ENCODE results near the gene ZNF726. TPM values are rescaled to one million over a fixed set of nuclear protein-coding genes. Genes with fewer than 3 reads are reported as not detected.
"Not testable (repeated sequence)": the region's sequence is repeated elsewhere in the genome, so short reads cannot be mapped to it uniquely, and the experiment has no call there.

The ZNF726 gene
- total RNA-seq, 4 donors from 2014 or later = 0.33 TPM; not detected in 3

GRCh38 chr19:23925285-23925684 is 10.6 kb downstream of the ZNF726 start:
- intact Hi-C loops (cut with DNase I; ENCODE audit: low total_unique reads) (no loop called here), in situ Hi-C loops (cut with MboI; ENCODE audit: low sequenced_read_pairs in 4 of 4) (no loop called here)
- H3K4me3 ChIP-seq = no peak overlapping the region
- no peak overlapping the region for H3K27ac ChIP-seq
- ATAC-seq = no peak
- no peaks in the 10 kb centered on the region for H3K9me3 ChIP-seq
- H3K4me1 ChIP-seq = no peaks in the 10 kb centered on the region
- TF ChIP-seq CTCF (IDR thresholded peaks at IDR 0.05 in 4 of 5, conservative IDR thresholded peaks at IDR 0.05 in 1 of 5) (no peak), POLR2A (IDR thresholded peaks at IDR 0.05) (no peak)
- no peak for DNase-seq
- no peaks in the 10 kb centered on the region for H3K36me3 ChIP-seq
- no peaks in the 10 kb centered on the region for H3K27me3 ChIP-seq

DNA sequence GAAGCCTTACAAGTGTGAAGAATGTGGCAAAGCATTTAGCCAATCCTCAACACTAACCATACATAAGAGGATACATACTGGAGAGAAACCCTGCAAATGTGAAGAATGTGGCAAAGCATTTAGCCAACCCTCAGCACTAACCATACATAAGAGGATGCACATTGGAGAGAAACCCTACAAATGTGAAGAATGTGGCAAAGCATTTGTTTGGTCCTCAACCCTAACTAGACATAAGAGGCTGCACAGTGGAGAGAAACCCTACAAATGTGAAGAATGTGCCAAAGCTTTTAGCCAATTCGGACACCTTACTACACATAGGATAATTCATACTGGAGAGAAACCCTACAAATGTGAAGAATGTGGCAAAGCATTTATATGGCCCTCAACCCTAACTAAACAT is 18.2 kb downstream of the ZNF726 start:
- ATAC-seq = no peak
- DNase-seq = no peak
- Histone ChIP-seq H3K27me3 (no peaks in the 10 kb centered on the region), H3K27ac (no peak overlapping the region), H3K4me3 (no peak overlapping the region), H3K9me3 (no peaks in the 10 kb centered on the region), H3K36me3 (no peaks in the 10 kb centered on the region), H3K4me1 (no peaks in the 10 kb centered on the region)
- in situ Hi-C loops (cut with MboI; ENCODE audit: low sequenced_read_pairs in 4 of 4) (no loop called here), intact Hi-C loops (cut with DNase I; ENCODE audit: low total_unique reads) (no loop called here)
- TF ChIP-seq CTCF (IDR thresholded peaks at IDR 0.05 in 4 of 5, conservative IDR thresholded peaks at IDR 0.05 in 1 of 5) (no peak), POLR2A (IDR thresholded peaks at IDR 0.05) (no peak)

DNA sequence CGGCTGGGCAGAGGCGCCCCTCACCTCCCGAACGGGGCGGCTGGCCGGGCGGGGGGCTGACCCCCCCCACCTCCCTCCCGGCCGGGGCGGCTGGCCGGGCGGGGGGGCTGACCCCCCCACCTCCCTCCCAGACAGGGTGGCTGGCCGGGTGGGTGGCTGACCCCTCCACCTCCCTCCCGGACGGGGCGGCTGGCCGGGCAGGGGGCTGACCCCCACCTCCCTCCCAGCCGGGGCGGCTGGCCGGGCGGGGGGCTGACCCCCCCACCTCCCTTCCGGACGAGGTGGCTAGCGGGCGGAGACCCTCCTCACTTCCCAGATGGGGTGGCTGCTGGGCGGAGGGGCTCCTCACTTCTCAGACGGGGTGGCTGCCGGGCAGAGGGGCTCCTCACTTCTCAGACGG is 22.3 kb downstream of the ZNF726 start:
- H3K4me1 ChIP-seq; H3K9me3 ChIP-seq; H3K36me3 ChIP-seq; in situ Hi-C loops (cut with MboI; ENCODE audit: low sequenced_read_pairs in 4 of 4); H3K27me3 ChIP-seq; DNase-seq; H3K4me3 ChIP-seq; H3K27ac ChIP-seq; ATAC-seq; intact Hi-C loops (cut with DNase I; ENCODE audit: low total_unique reads): not testable (repeated sequence)

DNA sequence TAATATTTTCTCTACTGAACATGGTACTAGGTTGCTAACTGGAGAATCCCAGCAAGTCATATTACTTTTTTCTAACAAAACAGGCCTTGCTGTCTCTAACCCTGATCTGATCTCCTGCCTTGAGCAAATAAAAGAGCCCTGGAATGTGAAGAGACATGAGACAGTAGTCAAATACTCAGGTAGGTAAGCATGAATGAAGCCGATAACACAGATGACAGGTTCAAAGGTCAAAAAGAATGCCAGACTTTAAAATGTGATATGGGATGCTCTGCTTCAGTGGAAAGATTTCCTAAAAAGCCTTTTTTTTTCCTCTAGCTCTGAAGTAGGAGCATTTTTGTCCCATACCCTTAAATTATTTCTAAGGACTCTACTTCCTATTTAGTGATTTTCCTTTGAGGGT is 28.7 kb downstream of the ZNF726 start:
- TF ChIP-seq CTCF (IDR thresholded peaks at IDR 0.05 in 4 of 5, conservative IDR thresholded peaks at IDR 0.05 in 1 of 5) (no peak), POLR2A (IDR thresholded peaks at IDR 0.05) (no peak)
- intact Hi-C loops (cut with DNase I; ENCODE audit: low total_unique reads) = no loop called here
- Histone ChIP-seq H3K27ac (no peak overlapping the region), H3K36me3 (no peaks in the 10 kb centered on the region), H3K9me3 (no peaks in the 10 kb centered on the region), H3K4me1 (no peaks in the 10 kb centered on the region), H3K27me3 (no peaks in the 10 kb centered on the region), H3K4me3 (no peak overlapping the region)
- ATAC-seq = no peak
- DNase-seq = no peak
- in situ Hi-C loops (cut with MboI; ENCODE audit: low sequenced_read_pairs in 4 of 4) = no loop called here

DNA sequence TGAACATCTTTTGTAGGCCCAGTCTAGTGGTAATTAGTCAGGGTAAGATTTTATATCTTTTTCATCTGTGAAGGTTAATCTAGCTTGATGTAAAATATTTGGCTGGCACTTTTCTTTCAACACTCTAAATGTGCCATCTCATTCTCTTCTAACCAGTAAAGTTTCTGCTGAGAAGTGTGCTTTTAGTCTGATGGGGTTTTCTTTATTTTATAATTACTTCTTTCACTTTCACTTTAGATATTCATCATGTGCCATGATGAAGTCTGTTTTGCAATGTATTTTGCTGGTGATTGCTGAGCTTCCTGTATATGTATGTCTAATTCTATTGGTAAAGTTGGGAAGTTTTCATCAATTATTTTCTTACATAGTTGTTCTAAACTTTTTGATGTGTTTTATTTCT is 31.9 kb downstream of the ZNF726 start:
- no peaks in the 10 kb centered on the region for H3K36me3 ChIP-seq
- TF ChIP-seq CTCF (IDR thresholded peaks at IDR 0.05 in 4 of 5, conservative IDR thresholded peaks at IDR 0.05 in 1 of 5) (no peak), POLR2A (IDR thresholded peaks at IDR 0.05) (no peak)
- in situ Hi-C loops (cut with MboI; ENCODE audit: low sequenced_read_pairs in 4 of 4) (no loop called here), intact Hi-C loops (cut with DNase I; ENCODE audit: low total_unique reads) (no loop called here)
- no peak overlapping the region for H3K27ac ChIP-seq
- no peak for ATAC-seq
- H3K27me3 ChIP-seq = no peaks in the 10 kb centered on the region
- no peak for DNase-seq
- H3K9me3 ChIP-seq = no peaks in the 10 kb centered on the region
- H3K4me1 ChIP-seq = no peaks in the 10 kb centered on the region
- no peak overlapping the region for H3K4me3 ChIP-seq

Measured in gastrocnemius medialis (tissue), 4 donors.